ENCODE data around the gene LRG1. TPM values are rescaled to one million over a fixed set of nuclear protein-coding genes. Genes with fewer than 3 reads are reported as not detected.
A peak's percentile ranks its signal among the peaks of the same experiment; 100 is the strongest.

LRG1 gene
- total and polyA plus RNA-seq, 9 of the 15 experiments (the other 6 are each of a cell fraction or from before 2014, with no cell fraction given), result 1.5 to 11.9 (median 8.7) TPM

DNA sequence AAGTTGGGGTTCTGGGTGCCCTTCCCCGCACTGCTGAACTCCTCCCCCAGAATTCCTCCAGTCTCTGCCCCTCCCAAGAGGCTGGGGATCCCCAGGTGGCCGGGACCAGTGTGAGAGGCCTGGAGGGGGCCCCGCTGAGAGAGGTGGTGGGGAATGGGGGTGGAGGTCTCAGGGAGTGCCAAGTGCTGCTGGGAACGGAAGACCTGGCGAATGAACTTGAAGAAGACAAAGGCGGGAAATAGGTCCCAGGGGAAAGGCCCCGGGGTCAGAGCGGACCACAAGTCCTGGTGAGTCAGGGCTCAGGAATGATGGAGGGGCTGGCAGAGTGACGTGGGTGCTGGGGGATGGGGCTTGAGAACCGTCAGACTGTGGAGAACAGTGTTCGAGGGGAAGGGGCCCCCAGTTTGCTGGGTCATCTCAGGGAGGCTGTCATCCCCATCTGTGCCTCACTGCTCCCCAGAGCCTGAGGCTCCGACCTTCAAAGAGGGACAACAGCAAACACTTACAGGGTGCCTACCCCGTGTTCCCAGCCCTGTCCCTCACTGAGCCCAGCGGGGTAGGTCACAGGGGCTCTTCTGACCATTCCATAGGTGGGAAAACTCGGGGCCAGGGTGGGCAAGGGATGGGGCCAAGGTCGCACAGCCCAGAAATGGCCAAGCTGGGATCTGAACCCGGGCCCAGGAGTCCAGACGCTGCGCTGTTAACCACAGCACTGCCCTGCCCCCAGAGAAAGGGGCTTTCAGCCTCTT, 35.6 kb upstream of the LRG1 start (continued):
- TF ChIP-seq BRD4 (IDR thresholded peaks at IDR 0.05), result no peak
- TF ChIP-seq, protein P1, sequence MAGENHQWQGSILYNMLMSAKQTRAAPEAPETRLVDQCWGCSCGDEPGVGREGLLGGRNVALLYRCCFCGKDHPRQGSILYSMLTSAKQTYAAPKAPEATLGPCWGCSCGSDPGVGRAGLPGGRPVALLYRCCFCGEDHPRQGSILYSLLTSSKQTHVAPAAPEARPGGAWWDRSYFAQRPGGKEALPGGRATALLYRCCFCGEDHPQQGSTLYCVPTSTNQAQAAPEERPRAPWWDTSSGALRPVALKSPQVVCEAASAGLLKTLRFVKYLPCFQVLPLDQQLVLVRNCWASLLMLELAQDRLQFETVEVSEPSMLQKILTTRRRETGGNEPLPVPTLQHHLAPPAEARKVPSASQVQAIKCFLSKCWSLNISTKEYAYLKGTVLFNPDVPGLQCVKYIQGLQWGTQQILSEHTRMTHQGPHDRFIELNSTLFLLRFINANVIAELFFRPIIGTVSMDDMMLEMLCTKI (IDR thresholded peaks at IDR 0.05; ENCODE audit: partially characterized antibody), result no peak
- TF ChIP-seq, protein P2, sequence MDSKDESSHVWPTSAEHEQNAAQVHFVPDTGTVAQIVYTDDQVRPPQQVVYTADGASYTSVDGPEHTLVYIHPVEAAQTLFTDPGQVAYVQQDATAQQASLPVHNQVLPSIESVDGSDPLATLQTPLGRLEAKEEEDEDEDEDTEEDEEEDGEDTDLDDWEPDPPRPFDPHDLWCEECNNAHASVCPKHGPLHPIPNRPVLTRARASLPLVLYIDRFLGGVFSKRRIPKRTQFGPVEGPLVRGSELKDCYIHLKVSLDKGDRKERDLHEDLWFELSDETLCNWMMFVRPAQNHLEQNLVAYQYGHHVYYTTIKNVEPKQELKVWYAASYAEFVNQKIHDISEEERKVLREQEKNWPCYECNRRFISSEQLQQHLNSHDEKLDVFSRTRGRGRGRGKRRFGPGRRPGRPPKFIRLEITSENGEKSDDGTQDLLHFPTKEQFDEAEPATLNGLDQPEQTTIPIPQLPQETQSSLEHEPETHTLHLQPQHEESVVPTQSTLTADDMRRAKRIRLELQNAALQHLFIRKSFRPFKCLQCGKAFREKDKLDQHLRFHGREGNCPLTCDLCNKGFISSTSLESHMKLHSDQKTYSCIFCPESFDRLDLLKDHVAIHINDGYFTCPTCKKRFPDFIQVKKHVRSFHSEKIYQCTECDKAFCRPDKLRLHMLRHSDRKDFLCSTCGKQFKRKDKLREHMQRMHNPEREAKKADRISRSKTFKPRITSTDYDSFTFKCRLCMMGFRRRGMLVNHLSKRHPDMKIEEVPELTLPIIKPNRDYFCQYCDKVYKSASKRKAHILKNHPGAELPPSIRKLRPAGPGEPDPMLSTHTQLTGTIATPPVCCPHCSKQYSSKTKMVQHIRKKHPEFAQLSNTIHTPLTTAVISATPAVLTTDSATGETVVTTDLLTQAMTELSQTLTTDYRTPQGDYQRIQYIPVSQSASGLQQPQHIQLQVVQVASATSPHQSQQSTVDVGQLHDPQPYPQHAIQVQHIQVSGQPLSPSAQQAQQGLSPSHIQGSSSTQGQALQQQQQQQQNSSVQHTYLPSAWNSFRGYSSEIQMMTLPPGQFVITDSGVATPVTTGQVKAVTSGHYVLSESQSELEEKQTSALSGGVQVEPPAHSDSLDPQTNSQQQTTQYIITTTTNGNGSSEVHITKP (IDR thresholded peaks at IDR 0.05; ENCODE audit: partially characterized antibody), result peak; percentile 33
- no peak for TF ChIP-seq SMAD1 (IDR thresholded peaks at IDR 0.05; ENCODE audit: low read depth, low read length, partially characterized antibody)
- TF ChIP-seq CCNT2 (IDR thresholded peaks at IDR 0.05; ENCODE audit: borderline replicate concordance, extremely low read depth, insufficient read length, low read depth, low read length), result no peak
- no peak for TF ChIP-seq NUFIP1 (IDR thresholded peaks at IDR 0.05; ENCODE audit: partially characterized antibody)
- TF ChIP-seq SP2 (IDR thresholded peaks at IDR 0.05; ENCODE audit: extremely low read depth, low read depth, low read length, poor library complexity, severe bottlenecking), result no peak
- no peak for TF ChIP-seq KDM1A (IDR thresholded peaks at IDR 0.05)
- no peak for TF ChIP-seq MCM2 (IDR thresholded peaks at IDR 0.05; ENCODE audit: low read depth)
- peak; percentile 90 for TF ChIP-seq ZBTB7A (IDR thresholded peaks at IDR 0.05; ENCODE audit: borderline replicate concordance, control insufficient read depth, low read depth, low read length)
- TF ChIP-seq, protein P3, sequence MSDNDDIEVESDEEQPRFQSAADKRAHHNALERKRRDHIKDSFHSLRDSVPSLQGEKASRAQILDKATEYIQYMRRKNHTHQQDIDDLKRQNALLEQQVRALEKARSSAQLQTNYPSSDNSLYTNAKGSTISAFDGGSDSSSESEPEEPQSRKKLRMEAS (CRISPR knock-in tag; IDR thresholded peaks at IDR 0.05), result 0 out of 2 replicates have a peak, but pooled peaks have one; percentile 4
- TF ChIP-seq, protein P4, sequence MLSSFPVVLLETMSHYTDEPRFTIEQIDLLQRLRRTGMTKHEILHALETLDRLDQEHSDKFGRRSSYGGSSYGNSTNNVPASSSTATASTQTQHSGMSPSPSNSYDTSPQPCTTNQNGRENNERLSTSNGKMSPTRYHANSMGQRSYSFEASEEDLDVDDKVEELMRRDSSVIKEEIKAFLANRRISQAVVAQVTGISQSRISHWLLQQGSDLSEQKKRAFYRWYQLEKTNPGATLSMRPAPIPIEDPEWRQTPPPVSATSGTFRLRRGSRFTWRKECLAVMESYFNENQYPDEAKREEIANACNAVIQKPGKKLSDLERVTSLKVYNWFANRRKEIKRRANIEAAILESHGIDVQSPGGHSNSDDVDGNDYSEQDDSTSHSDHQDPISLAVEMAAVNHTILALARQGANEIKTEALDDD (IDR thresholded peaks at IDR 0.05), result no peak
- no peak for TF ChIP-seq ZNF76 (CRISPR knock-in tag; IDR thresholded peaks at IDR 0.05; ENCODE audit: borderline replicate concordance)
- TF ChIP-seq, protein P5, sequence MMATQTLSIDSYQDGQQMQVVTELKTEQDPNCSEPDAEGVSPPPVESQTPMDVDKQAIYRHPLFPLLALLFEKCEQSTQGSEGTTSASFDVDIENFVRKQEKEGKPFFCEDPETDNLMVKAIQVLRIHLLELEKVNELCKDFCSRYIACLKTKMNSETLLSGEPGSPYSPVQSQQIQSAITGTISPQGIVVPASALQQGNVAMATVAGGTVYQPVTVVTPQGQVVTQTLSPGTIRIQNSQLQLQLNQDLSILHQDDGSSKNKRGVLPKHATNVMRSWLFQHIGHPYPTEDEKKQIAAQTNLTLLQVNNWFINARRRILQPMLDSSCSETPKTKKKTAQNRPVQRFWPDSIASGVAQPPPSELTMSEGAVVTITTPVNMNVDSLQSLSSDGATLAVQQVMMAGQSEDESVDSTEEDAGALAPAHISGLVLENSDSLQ (IDR thresholded peaks at IDR 0.05), result peak; percentile 8; the same call in 1 of the 2 replicates
- peak; percentile 59; the same call in 1 of the 2 replicates for TF ChIP-seq SMARCE1 (IDR thresholded peaks at IDR 0.05)
- TF ChIP-seq ZNF165 (CRISPR knock-in tag; IDR thresholded peaks at IDR 0.05; ENCODE audit: borderline replicate concordance), result no peak
- no peak for TF ChIP-seq RFX7 (CRISPR knock-in tag; IDR thresholded peaks at IDR 0.05)
- TF ChIP-seq, protein P6, sequence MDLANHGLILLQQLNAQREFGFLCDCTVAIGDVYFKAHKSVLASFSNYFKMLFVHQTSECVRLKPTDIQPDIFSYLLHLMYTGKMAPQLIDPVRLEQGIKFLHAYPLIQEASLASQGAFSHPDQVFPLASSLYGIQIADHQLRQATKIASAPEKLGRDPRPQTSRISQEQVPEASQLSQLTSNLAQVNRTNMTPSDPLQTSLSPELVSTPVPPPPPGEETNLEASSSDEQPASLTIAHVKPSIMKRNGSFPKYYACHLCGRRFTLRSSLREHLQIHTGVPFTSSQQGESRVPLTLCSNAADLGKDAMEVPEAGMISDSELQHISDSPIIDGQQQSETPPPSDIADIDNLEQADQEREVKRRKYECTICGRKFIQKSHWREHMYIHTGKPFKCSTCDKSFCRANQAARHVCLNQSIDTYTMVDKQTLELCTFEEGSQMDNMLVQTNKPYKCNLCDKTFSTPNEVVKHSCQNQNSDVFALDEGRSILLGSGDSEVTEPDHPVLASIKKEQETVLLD (IDR thresholded peaks at IDR 0.05), result 0 out of 2 replicates have a peak, but pooled peaks have one; percentile 28
